Anterior cingulate cortex (tissue), 58 donors: ENCODE measurements around the gene UBE2O.

Source experiments
- DNase-seq, 58 donors: peaks; one replicate each; lab custom pipeline; 2025; lab: John Stamatoyannopoulos, UW

Gene UBE2O

GRCh38 chr17:76398523-76399174, 54.3 kb downstream of the UBE2O start:
- no peak for DNase-seq

DNA sequence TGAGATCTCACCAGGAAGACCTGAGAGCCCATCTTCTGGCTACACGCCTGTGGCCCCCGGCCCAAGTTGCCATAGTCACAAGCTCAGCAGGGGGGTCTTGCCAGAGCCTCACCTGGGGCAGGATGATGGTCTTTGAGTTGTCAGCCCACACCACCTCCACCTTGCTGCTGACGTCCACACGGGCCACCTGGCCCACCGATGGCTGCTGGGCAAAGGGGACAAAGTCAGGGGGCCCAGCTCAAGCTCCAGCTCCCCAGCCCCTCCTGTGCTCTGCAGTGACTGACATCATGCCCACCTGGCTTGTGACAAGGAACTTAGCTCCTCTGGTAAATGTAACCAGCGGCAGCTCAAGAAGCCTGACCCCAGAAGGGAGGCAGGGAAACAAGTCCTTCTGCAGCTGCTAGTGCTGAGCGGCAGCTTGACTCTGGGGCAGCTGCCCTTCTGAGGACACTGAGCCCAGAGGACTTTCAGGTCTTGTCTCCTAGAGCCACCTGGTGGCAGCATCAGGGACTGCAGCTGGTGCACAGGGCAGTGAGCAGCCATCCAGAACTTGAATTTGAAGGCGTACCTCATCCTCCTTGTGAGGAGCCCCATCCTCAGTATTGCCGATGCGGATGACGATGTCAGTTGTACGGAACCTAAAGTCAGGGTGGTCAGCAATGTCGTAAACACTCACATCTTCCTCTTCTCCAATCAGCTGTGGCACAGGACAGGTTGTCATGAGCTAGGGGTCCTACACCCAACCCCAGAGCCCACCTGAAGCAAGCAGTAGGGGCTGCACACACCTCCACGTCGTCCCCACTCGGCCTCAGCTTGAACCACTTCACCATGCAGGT, 55.0 kb downstream of the UBE2O start:
- DNase-seq = peak in 55 of 58 donors; percentile 20 to 96 (median 75)

GRCh38 chr17:76397184-76397583, 55.8 kb downstream of the UBE2O start:
- DNase-seq = no peak

DNA sequence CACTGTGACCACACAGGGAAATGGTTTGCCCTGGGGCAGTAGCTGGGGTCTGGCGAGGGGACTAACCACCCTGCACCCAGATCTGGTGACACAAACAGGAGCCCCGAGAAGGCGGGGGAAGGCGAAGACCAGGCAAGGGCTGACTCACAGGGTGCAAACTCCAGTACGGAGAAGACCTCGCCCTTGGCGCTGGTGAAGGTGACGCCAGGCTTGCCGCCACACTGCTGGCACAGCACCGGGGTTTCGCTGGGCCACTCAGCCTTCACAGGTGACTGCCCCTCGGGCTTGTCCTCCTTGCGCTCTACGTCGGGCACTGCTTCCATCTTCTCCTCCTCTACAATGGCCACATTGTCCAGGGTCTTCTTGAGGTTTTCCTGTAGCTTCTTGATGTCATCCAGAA, 57.0 kb downstream of the UBE2O start:
- DNase-seq = no peak

- DNase-seq = no peak
Observed at GRCh38 chr17:76394166-76394565, 58.8 kb downstream of the UBE2O start.

DNA sequence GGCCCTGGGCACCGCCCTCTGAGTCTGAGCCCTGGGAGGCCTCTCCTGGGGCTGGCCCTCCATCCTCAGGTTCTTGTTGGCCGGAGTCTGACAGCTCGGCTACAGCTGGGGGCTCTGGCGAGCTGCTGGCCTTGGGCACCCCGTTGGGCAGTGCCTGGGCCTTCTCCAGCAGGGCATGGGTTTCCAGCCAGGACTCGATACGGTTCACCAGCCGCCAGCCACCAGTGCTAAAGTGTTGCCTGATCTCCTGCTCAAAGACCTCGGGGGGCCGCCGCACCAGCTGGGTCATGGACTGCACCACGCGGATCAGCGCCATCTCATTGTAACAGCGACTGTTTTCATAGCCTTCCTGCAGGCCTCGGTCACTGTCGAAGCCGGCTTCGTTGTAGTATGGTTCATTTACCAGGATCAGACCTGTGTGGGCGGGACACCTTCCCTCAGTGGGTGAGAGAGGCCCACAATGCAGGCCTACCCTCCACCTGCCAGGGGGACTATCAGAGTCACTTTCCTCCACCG, 61.7 kb downstream of the UBE2O start:
- no peak for DNase-seq

GRCh38 chr17:76390003-76390421, 62.9 kb downstream of the UBE2O start:
- DNase-seq = no peak

- no peak for DNase-seq
Observed at GRCh38 chr17:76388966-76389888, 63.7 kb downstream of the UBE2O start.

- DNase-seq = no peak
Observed at GRCh38 chr17:76386966-76387765, 65.8 kb downstream of the UBE2O start.

- peak in 18 of 58 donors; percentile 11 to 53 (median 32) for DNase-seq
Observed at GRCh38 chr17:76385892-76386786, 66.8 kb downstream of the UBE2O start.

- DNase-seq = peak in 1 of 58 donors; percentile 63
Observed at GRCh38 chr17:76384987-76385891, 67.7 kb downstream of the UBE2O start.

DNA sequence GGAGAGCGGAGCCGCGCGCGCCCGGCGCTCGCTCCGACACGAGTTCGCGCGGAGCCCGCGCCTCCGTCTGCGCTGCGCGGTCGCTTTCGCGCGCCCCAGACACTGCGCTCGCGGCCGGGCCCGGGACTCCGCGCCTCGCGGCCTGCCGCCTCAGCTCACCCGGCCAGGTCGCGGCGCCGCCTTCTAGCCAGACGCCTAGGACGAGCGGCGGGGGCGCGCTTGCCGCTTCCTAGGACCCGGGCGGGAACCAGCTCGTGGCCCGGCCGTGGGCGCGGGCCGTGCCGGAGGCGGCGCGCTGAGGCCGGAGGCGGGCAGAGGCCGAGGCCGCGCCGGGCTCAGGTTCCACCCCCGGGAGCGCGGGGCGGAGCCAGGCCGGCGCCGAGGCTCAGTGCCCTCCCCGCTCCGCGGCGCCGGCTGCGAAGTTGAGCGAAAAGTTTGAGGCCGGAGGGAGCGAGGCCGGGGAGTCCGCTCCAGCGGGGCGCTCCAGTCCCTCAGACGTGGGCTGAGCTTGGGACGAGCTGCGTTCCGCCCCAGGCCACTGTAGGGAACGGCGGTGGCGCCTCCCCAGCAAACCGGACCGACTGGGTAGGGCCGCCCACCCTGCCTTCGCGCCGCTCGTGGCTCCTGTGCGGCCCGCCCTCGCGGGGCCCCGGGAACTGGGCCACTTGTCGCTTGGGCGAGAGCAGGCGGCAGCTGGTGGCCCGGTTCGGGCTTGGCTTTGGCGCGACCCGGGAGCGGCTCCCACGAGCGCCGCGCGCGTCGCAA, 68.5 kb downstream of the UBE2O start, which contains the start of gene SPHK1:
SPHK1 (plus strand) TSS at position 388 of the 765 bp plus-strand sequence. CDS start 1,036 bp downstream, outside the sequence.
- peak in 7 of 58 donors; percentile 15 to 38 (median 30) for DNase-seq

GRCh38 chr17:76383546-76384221, 69.3 kb downstream of the UBE2O start:
- peak in 2 of 58 donors; percentile 17 to 41 for DNase-seq

DNA sequence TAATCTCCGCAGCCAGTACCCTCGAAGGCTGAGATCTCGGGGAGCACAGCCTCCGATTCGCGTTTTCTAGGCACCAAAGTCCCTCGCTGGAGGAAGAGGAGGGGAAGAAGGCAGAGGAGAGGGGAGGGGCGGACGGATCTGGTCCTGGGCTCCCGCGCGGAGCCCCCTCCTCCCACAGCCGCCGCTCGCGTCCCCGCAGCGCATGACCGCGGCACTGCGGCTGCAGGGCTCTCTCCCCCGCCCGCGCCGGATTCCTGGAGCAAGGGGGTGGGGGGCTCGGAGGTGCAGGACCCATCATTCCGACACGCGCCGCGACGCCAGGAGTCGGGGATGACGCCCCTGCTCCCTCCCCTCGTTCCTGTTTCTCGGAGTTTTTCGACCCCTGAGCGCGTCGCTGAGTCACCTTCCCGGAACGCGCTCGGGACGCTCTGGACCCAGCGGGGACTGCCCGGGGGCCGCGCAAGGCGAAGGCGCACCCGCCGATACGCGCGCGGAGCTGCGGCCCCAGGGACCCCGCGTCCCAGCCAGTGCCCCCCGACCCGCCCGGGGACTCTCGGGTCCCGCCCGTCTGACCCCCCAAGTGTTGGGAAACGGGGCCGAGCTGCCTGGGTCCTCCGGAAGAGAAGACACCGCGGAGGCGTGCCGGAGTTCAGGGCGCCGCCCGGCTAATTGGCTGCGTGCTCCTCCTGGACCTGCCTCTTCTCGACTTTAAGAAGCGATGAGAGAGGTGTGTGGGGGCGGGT, 70.0 kb downstream of the UBE2O start:
- peak in 1 of 58 donors; percentile 40 for DNase-seq

DNA sequence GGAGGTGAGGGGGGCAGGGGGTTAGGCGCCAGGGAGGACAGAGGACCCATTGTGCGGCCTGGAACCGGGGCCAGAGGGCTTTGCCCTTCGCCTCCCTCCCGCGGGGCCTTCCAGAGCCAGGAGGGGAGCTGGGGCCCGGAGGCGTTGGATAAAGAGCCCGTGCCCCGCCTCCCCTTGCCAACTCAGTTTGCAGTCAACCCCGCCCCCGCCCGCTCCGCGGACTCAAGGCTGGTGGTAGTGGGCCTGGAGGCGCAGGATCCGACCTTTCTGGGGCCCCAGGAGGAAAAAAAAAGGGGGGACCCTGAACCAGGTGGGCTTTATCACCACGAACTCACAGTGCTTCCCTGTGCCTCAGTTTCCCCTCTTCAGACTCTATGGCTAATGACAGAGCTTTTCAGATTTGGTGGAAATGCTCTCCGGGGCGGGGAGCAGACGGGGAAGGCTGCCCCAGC, 70.6 kb downstream of the UBE2O start:
- DNase-seq = peak in 1 of 58 donors; percentile 25
